GM08714 (cell line): ENCODE data around the gene WDR45.

Source experiments
- H3K4me3 ChIP-seq: fragments of 200-500 bp; sonication (Bioruptor generic); 2 replicates; pipeline ENCODE4 v1.5.1; 2014; ENCODE audit warnings: mild to moderate bottlenecking, low read length, inconsistent platforms
- ZNF274 ChIP-seq: IDR thresholded peaks from 2 replicates; pipeline ENCODE4 v1.6.1; 2012; ENCODE audit warnings: mild to moderate bottlenecking, low read depth, low read length

WDR45 gene

GRCh38 chrX:49100704-49101628 lies 21.3 kb upstream of the WDR45 start:
- no peak for TF ChIP-seq ZNF274
- H3K4me3 ChIP-seq, result peak overlapping the region; percentile 74

- TF ChIP-seq ZNF274, result no peak
- H3K4me3 ChIP-seq, result no peak overlapping the region
Measured at GRCh38 chrX:49096419-49096818, 16.7 kb upstream of the WDR45 start.

- TF ChIP-seq ZNF274, result no peak
- H3K4me3 ChIP-seq, result no peak overlapping the region
Measured at GRCh38 chrX:49089553-49089952, 9.9 kb upstream of the WDR45 start.

GRCh38 chrX:49082271-49082871 lies 2.7 kb upstream of the WDR45 start:
- H3K4me3 ChIP-seq, result no peak overlapping the region
- no peak for TF ChIP-seq ZNF274

GRCh38 chrX:49077941-49078340 lies 1.7 kb downstream of the WDR45 start:
- no peak overlapping the region for H3K4me3 ChIP-seq
- no peak for TF ChIP-seq ZNF274

GRCh38 chrX:49075347-49075746 lies 4.3 kb downstream of the WDR45 start:
- no peak for TF ChIP-seq ZNF274
- no peak overlapping the region for H3K4me3 ChIP-seq

- TF ChIP-seq ZNF274, result no peak
- peak within 1 kb of the TSS; percentile 57; the same call in 1 of the 2 replicates for H3K4me3 ChIP-seq
Measured at GRCh38 chrX:49073601-49074575, 5.8 kb downstream of the WDR45 start, which contains the start of gene PRAF2. Gene PRAF2 (minus strand): TSS chrX:49074002. CDS start chrX:49073987, 15 bp downstream.

- no peak for TF ChIP-seq ZNF274
- no peak overlapping the region for H3K4me3 ChIP-seq
Measured at GRCh38 chrX:49072712-49073095, 7.0 kb downstream of the WDR45 start.

GRCh38 chrX:49071877-49072711 lies 7.6 kb downstream of the WDR45 start:
- no peak for TF ChIP-seq ZNF274

GRCh38 chrX:49070988-49071387 lies 8.7 kb downstream of the WDR45 start:
- no peak overlapping the region for H3K4me3 ChIP-seq
- TF ChIP-seq ZNF274, result no peak

More at GRCh38 chrX:49071877-49072711, 7.6 kb downstream of the WDR45 start:
- H3K4me3 ChIP-seq, result no peak overlapping the region

GRCh38 chrX:49069038-49069437 lies 10.6 kb downstream of the WDR45 start:
- no peak overlapping the region for H3K4me3 ChIP-seq
- TF ChIP-seq ZNF274, result no peak

GRCh38 chrX:49067285-49068120 lies 12.2 kb downstream of the WDR45 start:
- no peak for TF ChIP-seq ZNF274
- no peak overlapping the region for H3K4me3 ChIP-seq
